ENCODE results near the gene ESRRG.

- TF ChIP-seq CTCF (IDR thresholded peaks at IDR 0.05): no peak
- no peak for TF ChIP-seq POLR2A (IDR thresholded peaks at IDR 0.05)
These were observed 17.6 kb downstream of the ESRRG start for GRCh38 chr1:216705676-216706075.

Measured in esophagus squamous epithelium (tissue), 4 donors.